Osteocyte (in vitro differentiated cells): ENCODE results near the gene CELSR2. TPM values are rescaled to one million over a fixed set of nuclear protein-coding genes. Genes with fewer than 3 reads are reported as not detected.
A peak's percentile ranks its signal among the peaks of the same experiment; 100 is the strongest.

Experiments
- DNase-seq: peaks from one replicate; pipeline ENCODE4 v3.0.0; 2021; ENCODE audit warnings: mixed read lengths; ENCODE audit not compliant: unreplicated experiment; ENCODE audit errors: extremely low spot score
- H3K27ac Mint-ChIP-seq: one replicate; pipeline ENCODE4 v1.8.0; 2021; ENCODE audit warnings: mild to moderate bottlenecking, mixed read lengths; ENCODE audit not compliant: unreplicated experiment
- H3K27me3 Mint-ChIP-seq: one replicate; pipeline ENCODE4 v1.8.0; 2021; ENCODE audit warnings: mixed read lengths; ENCODE audit not compliant: unreplicated experiment
- H3K36me3 Mint-ChIP-seq: one replicate; pipeline ENCODE4 v1.8.0; 2021; ENCODE audit warnings: mixed read lengths; ENCODE audit not compliant: unreplicated experiment
- H3K4me1 Mint-ChIP-seq: one replicate; pipeline ENCODE4 v1.8.0; 2021; ENCODE audit warnings: mixed read lengths; ENCODE audit not compliant: unreplicated experiment
- H3K4me3 Mint-ChIP-seq: one replicate; pipeline ENCODE4 v1.8.0; 2021; ENCODE audit warnings: mild to moderate bottlenecking, moderate library complexity, mixed read lengths; ENCODE audit not compliant: unreplicated experiment
- H3K9me3 Mint-ChIP-seq: one replicate; pipeline ENCODE4 v1.8.0; 2021; ENCODE audit warnings: mixed read lengths; ENCODE audit not compliant: unreplicated experiment
- CTCF ChIP-seq: fragments of 200-600 bp; sonication (generic); IDR thresholded peaks from 2 replicates; pipeline ENCODE4 v1.5.0; 2021; ENCODE audit warnings: antibody characterized with exemption, mild to moderate bottlenecking, moderate library complexity
- total RNA-seq: library from RNA; stranded (reverse); gene quantifications from 2 replicates; pipeline ENCODE4 v1.2.1, GENCODE V29; 2021

Gene CELSR2
- total RNA-seq, 1 donor from 2014 or later = 10.3 TPM

GRCh38 chr1:109255097-109255651, 5.8 kb downstream of the CELSR2 start:
- no peaks in the 10 kb centered on the region for H3K27me3 Mint-ChIP-seq
- peak overlapping the region; percentile 60 for H3K27ac Mint-ChIP-seq
- H3K4me3 Mint-ChIP-seq = peak overlapping the region; percentile 55
- TF ChIP-seq CTCF = peak; percentile 16
- DNase-seq = no peak
- H3K4me1 Mint-ChIP-seq = peaks cover 30% of the 10 kb centered on the region
- H3K36me3 Mint-ChIP-seq = no peaks in the 10 kb centered on the region
- no peaks in the 10 kb centered on the region for H3K9me3 Mint-ChIP-seq

GRCh38 chr1:109255678-109256077, 6.3 kb downstream of the CELSR2 start:
- H3K4me1 Mint-ChIP-seq = peaks cover 30% of the 10 kb centered on the region
- no peak overlapping the region for H3K4me3 Mint-ChIP-seq
- no peak for DNase-seq
- H3K27ac Mint-ChIP-seq = no peak overlapping the region
- H3K9me3 Mint-ChIP-seq = no peaks in the 10 kb centered on the region
- H3K27me3 Mint-ChIP-seq = no peaks in the 10 kb centered on the region
- TF ChIP-seq CTCF = no peak
- peaks cover 2% of the 10 kb centered on the region for H3K36me3 Mint-ChIP-seq

DNA sequence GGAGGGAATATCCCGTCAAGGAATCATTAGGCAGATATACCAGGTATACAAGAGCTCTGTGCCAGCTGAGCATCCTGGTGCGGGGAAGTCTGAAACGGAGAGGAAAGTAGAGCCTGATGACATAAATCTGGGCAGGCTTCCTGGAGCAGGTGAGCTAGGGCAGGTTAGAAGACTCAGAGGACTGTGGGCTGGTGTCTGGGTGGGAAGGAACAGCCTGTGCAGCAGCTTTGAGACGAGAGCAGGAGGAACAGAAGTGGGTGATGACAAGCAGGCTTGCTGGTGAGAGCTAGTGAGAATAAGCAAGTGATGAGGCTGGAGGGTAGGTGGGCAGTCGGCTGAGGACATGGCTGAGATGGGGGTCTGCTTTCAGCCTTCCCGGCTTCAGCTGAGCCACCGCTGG, 6.7 kb downstream of the CELSR2 start:
- no peak for DNase-seq
- no peaks in the 10 kb centered on the region for H3K9me3 Mint-ChIP-seq
- H3K4me3 Mint-ChIP-seq = no peak overlapping the region
- peaks cover 30% of the 10 kb centered on the region for H3K4me1 Mint-ChIP-seq
- no peak overlapping the region for H3K27ac Mint-ChIP-seq
- H3K27me3 Mint-ChIP-seq = no peaks in the 10 kb centered on the region
- H3K36me3 Mint-ChIP-seq = peaks cover 2% of the 10 kb centered on the region
- no peak for TF ChIP-seq CTCF

DNA sequence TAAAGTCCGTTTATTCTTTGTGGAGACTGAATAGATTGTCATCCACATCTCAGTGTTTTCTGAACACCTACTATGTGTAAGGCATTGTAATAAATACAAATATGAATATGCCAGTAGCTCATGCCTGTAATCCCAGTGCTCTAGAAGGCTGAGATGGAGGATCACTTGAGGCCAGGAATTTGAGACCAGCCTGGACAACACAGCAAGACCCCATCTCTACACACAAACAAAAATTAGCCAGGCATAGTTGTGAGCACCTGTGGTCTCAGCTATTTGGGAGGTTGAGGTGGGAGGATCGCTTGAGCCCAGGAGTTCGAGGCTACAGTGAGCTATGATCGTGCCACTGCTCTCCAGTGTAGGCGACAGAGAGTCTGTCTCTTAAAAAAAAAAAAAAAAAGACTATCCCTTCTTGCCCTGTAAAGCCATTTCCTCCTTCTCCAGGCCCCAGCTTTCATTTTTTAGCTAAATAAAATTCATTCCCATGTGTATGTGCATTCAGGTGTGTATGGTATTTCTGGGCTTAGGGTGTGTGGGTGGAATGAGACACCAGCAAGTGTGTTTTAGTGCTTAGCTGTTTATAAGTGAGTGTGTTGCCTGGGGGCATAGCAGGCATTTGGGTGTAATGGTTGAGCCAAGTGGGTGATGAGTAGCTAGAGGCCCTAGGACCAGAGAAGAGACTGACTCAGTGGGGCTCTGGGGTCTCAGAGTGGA, 7.8 kb downstream of the CELSR2 start:
- Mint-ChIP-seq H3K9me3 (no peaks in the 10 kb centered on the region), H3K36me3 (peaks cover 2% of the 10 kb centered on the region), H3K27me3 (no peaks in the 10 kb centered on the region), H3K27ac (no peak overlapping the region), H3K4me1 (peaks cover 30% of the 10 kb centered on the region), H3K4me3 (no peak overlapping the region)
- no peak for DNase-seq
- no peak for TF ChIP-seq CTCF

DNA sequence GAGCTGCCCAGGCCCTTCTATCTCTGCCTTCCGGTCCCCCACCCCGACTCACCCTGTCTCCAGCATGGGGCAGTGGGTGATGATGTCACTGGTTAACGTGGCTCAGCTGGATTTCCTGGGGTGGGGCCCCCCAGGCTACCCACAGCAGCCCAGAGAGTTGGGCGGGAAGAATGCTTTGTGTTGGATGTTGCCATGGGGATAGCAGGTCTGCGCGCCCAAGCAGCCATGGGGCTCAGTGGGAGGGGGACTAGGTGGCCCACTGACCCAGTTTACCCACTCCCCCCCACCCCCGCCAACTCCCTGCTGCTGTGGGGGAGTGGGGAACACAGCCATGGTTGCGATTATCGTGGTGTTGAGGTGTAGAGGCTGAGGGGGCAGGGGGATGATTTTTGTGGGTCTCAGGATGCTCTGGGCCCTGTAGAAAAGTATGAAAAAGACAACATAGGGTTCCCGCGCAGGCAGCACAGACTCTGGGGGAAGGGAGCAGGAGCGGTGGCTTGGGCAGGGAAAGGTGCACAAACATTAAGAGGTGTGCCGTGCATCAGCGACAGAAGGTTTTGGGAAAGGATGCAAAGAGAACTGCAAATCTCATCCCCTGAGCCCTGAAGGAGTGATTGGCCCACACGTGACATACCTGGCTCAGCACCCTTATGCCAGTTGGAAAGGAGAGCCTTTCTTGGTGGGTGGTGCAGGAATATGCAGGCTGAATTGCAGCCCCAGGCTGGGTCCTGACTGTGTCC, 8.5 kb downstream of the CELSR2 start:
- Mint-ChIP-seq H3K36me3 (peaks cover 2% of the 10 kb centered on the region), H3K4me1 (peaks cover 28% of the 10 kb centered on the region), H3K27me3 (no peaks in the 10 kb centered on the region), H3K9me3 (no peaks in the 10 kb centered on the region), H3K4me3 (no peak overlapping the region), H3K27ac (no peak overlapping the region)
- TF ChIP-seq CTCF = no peak
- DNase-seq = no peak
